SIG-M5 treated with dmso at 0.1 percent for 504 hours (cell line): ENCODE results near the gene RFC2.
"Not testable (repeated sequence)": the region's sequence is repeated elsewhere in the genome, so short reads cannot be mapped to it uniquely, and the experiment has no call there.

Experiments used
- DNase-seq: peaks from one replicate; lab custom pipeline; 2025; ENCODE audit not compliant: unreplicated experiment; lab: John Stamatoyannopoulos, UW

Gene RFC2

DNA sequence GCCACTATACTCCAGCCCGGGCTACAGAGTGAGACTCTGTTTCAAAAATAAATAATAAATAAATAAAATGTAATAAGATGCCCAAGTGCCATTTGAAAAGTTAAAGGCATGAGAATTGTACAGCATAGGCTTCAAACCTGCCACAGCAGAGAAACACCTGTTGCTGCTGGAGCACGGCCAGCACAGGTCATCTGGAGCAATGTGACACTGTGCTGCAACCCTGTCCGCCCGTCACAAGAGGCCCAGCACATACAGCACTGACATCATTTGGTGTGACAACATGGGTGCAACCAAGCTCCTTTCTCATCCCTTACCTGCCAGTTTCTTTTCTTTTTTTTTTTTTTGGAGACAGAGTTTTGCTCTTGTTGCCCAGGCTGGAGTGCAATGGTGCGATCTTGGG lies 1.3 kb downstream of the RFC2 start:
- DNase-seq = no peak

DNA sequence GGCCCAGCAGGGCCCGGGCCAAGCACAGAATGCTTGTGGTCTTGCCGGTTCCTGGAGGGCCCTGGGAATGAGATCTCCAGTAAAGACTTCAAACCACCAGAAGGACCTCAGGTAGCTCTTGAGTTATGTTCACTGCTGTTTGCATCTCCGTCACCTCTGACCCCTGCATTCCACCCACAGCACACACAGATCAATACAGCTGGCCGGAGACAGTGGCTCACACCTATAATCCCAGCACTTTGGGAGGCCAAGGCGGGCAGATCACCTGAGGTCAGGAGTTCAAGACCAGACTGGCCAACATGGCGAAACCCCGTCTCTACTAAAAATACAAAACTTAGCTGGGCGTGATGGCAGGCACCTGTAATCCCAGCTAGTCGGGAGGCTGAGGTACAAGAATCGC lies 5.1 kb downstream of the RFC2 start:
- DNase-seq = not testable (repeated sequence)

DNA sequence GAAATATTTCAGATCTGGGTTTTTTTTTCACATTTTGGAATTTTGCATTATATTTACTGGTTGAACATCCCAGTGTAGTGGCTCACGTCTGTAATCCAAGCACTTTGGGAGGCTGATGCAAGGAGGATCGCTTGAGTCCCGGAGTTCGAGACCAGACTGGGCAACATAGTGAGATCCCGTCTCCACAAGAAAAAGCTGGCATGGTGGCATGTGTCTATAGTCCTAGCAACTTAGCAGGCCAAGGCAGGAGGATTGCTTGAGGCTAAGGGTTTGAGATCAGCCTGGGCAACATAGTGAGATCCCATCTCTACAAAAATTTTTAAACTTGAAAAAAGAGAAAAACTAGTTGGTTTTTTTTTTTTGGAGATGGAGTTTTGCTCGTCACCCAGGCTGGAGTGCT lies 6.0 kb downstream of the RFC2 start:
- DNase-seq = no peak

DNA sequence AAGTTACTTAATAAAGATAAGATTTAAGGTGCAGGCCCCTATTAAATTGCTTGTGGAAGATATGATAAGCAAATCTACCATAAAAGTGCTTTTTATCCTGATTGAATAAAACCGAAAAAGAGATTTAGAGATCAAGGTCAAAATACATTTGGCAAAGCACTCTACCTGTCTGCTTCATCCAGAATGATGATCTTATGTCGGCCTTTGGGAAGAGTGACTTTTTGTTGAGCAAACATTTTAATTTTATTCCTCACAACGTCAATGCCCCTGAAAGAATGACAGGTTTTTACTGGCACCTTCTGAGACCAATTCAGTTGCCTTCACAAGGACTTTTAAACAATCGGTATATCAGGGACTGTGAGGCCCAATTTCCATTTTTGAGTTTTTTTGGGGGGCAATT lies 7.7 kb downstream of the RFC2 start:
- DNase-seq = no peak

- DNase-seq = no peak
Observed at GRCh38 chr7:74242122-74242443, 12.1 kb downstream of the RFC2 start.

- DNase-seq = no peak
Observed at GRCh38 chr7:74240482-74240881, 13.7 kb downstream of the RFC2 start.

DNA sequence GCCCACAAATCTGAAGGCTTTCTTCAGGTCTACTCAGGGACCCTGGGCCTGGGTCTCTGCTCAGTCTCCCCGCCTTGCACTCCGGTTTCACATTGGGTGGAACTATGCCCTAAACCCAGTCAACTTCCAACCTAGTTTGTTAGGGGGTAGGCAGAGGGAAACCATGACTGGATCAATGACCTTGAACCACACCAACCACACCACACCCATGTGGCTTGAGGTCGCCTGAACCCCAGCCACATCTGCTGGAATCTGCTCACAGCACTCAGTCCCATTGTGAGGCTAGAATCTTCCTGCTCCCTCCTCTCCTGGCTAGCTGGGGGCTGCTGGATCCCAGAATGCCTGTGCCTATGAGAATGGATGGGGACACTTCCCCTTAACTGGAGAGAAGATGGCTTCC lies 17.9 kb downstream of the RFC2 start:
- DNase-seq = no peak

DNA sequence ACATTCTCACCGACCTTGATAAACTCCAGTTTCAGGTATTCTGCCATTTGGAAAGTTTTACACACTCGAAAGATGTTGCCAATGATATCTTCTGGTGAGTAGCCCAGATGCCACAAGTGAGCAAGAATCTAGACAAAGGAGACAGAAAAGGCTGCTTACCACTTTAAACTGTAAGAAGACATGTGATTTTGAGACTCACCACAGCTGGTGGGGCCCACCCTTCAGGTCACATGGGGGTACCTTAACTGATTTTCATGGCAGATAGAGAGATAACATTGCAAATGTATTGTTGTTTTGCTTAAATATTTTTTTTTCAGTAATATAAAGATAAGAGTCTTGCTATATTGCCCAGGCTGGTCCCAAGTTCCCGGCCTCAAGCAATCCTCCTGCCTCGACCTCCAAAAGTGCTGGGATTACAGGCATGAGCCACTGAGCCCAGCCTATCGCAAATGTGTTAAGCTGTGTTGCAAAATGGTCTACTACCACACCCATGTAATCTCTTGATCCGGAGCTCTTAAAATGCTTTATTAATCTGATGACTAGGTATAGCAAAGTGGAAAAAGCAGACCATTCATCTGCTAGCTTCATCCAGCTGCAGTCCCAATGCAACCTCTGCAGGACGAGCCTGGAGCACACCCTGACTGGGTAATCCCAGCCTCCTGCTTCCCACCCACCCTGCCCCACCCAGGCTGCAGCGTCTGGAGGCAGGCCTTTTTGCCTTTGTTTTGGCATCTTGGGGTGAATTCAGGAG lies 18.5 kb downstream of the RFC2 start:
- DNase-seq = no peak

GRCh38 chr7:74233655-74234285 lies 20.4 kb downstream of the RFC2 start:
- no peak for DNase-seq

DNA sequence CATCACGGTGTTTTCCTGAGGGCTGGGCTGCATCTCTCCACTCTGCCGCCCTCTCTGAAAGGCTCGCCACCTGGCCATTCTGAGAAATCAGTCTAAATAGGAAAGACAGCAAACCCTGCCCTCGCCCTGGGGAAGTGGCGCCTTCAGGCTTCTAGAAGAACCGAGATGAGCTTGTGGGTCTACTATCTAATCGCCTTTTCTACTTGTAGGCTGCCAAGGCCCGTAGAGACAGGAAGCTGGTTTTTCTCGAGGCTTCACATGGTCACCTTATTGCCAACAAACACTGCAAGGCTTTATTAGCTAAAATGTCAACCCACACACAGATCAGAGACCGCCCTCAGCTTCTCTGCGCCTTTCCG lies 23.0 kb downstream of the RFC2 start:
- no peak for DNase-seq

- peak; percentile 86 for DNase-seq
Observed at GRCh38 chr7:74230446-74231231, 23.6 kb downstream of the RFC2 start.

GRCh38 chr7:74228951-74229900 lies 25.0 kb downstream of the RFC2 start:
- peak; percentile 29 for DNase-seq

DNA sequence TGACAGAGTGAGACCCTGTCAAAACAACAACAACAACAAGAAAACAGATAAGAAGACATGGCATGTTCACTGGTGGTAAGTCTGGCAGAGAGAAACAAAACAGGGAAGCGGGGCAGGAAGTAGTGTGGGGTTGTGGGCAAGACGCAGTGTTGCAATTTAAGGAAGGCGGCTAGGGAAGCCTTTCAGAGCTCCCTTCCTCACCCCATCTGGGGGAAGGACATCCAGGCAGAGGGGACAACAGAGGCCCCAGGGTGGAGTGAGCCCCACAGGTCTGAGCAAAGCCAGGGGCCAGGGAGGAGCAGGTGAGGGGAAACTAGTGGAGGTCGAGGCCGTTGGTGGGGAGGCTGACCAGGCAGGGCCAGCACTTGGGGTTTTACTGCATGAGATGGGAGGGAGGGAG lies 27.6 kb downstream of the RFC2 start:
- DNase-seq = peak; percentile 90

DNA sequence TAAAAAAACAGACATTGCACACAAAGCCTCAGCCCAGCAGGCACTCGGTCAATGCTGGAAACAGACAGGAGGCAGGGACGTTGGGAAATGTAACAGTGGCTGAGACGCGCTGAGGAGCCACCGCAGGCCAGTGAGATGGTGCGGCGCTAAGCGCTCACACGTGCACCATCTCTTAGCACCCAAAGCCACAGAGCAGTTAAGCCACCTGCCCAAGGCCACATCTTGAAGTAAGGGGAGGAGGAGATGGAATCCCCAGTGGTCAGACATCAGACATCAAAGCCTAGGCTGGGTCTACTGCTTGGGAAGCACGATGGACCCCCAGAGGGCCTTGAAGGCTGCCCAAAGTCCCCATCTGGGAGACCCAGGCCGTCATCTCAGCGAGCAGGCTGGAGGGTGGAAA lies 28.8 kb downstream of the RFC2 start:
- DNase-seq = no peak

GRCh38 chr7:74224907-74225306 lies 29.3 kb downstream of the RFC2 start:
- not testable (repeated sequence) for DNase-seq

DNA sequence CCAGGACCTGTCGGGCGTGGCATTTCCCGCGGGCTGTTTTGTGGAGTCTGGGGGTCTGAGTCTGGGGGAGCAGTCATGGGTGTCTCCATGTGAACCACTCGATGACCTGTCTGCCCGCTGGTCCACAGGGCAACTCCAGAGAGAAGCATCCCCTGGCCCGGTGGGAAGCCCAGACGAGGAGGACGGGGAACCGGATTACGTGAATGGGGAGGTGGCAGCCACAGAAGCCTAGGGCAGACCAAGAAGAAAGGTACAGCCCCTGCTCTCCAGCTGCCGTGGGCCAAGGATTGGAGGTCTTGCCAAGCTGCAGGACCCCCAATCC lies 29.7 kb downstream of the RFC2 start:
- DNase-seq = no peak

GRCh38 chr7:74223711-74224510 lies 30.3 kb downstream of the RFC2 start:
- DNase-seq = no peak

DNA sequence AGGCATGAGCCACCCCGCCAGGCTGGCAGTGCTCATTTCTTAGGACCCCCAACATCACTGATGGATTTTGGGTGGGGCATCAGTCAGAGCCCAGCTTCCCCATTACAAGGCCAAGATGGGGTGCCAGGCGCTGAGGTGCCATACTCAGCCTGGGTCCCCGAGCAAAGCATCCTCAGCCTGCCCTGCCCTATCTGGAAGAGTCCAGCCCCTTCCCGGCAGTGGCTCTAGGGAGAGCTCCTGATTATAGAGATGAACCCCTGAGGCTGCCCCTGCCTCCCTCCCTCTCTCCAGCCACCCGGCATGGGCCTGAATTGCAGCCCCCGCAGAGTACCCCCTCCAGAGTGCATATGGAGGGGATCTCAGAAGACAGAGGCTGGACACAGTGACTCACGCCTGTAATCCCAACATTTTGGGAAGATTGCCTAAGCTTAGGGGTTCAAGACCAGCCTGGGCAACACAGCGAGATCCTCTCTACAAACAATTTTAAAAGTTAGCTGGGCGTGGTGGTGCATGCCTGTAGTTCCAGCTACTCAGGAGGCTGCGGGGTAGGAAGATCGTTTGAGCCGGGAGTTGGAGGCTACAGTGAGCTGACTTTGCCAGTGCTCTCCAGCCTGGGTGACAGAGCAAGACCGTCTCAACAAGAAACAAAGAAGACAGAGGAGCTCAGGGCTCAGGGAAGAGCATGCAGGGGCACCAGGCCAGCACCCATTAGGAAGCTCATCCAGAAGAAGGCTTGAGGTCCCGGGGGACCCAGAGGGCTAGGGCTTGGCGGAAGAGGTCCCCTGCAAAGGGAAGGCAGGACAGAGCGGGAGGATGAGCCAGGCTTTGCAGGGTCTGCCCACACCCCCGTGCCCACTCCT lies 31.1 kb downstream of the RFC2 start:
- DNase-seq = no peak

GRCh38 chr7:74221713-74222112 lies 32.5 kb downstream of the RFC2 start:
- no peak for DNase-seq

- no peak for DNase-seq
Observed at GRCh38 chr7:74220229-74220628, 34.0 kb downstream of the RFC2 start.
